DND-41 (cell line): Measurements from ENCODE around the gene LRRC14B.

Experiments
- ATAC-seq: fragments of 200-7000 bp; cut with Tn5 transposase; 3 replicates; pipeline ENCODE4 v1.9.1; 2021; ENCODE audit warnings: low read depth; ENCODE audit not compliant: insufficient read depth
- DNase-seq: peaks from one replicate; pipeline ENCODE4 v3.0.0-alpha.2; 2020
- H2AFZ ChIP-seq: 2 replicates; pipeline ENCODE4 v1.6.0; 2012; ENCODE audit warnings: low read depth, low read length
- H3K27ac ChIP-seq: 2 replicates; pipeline ENCODE4 v1.5.1; 2012; ENCODE audit warnings: low read length, inconsistent platforms
- H3K27me3 ChIP-seq: fragments of 200-600 bp; sonication (generic); 2 replicates; pipeline ENCODE4 v1.6.0; 2012; ENCODE audit warnings: low read length, mild to moderate bottlenecking, inconsistent platforms; ENCODE audit not compliant: insufficient read depth, poor library complexity
- H3K36me3 ChIP-seq: 2 replicates; pipeline ENCODE4 v1.5.1; 2012; ENCODE audit warnings: low read length, inconsistent platforms; ENCODE audit not compliant: insufficient read depth
- H3K4me1 ChIP-seq: 2 replicates; pipeline ENCODE4 v1.5.1; 2012; ENCODE audit warnings: mild to moderate bottlenecking, low read length; ENCODE audit not compliant: insufficient read depth
- H3K4me2 ChIP-seq: 2 replicates; pipeline ENCODE4 v1.6.0; 2012; ENCODE audit warnings: mild to moderate bottlenecking, moderate library complexity, low read length, inconsistent platforms; ENCODE audit not compliant: insufficient read depth
- H3K4me3 ChIP-seq, 2 experiments: fragments of 200-600 bp in 1 of 2; shearing (Covaris generic) in 1 of 2; 2 replicates each; pipeline ENCODE4 v1.5.1; 2012 to 2016; ENCODE audit warnings: inconsistent platforms in 2 of 2, low read length in 2 of 2, mild to moderate bottlenecking in 2 of 2, low read depth in 1 of 2, moderate library complexity in 1 of 2
- H3K79me2 ChIP-seq: 2 replicates; pipeline ENCODE4 v1.6.0; 2012; ENCODE audit warnings: low read length, inconsistent platforms; ENCODE audit not compliant: insufficient read depth
- H3K9ac ChIP-seq: 2 replicates; pipeline ENCODE4 v1.6.0; 2012; ENCODE audit warnings: low read depth, mild to moderate bottlenecking, inconsistent platforms, low read length, moderate library complexity
- H3K9me3 ChIP-seq: 2 replicates; pipeline ENCODE4 v1.5.1; 2012; ENCODE audit warnings: low read length, moderate library complexity, mild to moderate bottlenecking, inconsistent platforms; ENCODE audit not compliant: insufficient read depth, severe bottlenecking
- H4K20me1 ChIP-seq: 2 replicates; pipeline ENCODE4 v1.6.0; 2012; ENCODE audit warnings: low read length; ENCODE audit not compliant: insufficient read depth
- EZH2 ChIP-seq: IDR thresholded peaks from 3 replicates; pipeline ENCODE4 v1.6.1; 2012; ENCODE audit warnings: borderline replicate concordance, low read depth, mild to moderate bottlenecking, moderate library complexity, low read length, inconsistent platforms; ENCODE audit not compliant: severe bottlenecking
- TF ChIP-seq, protein P1 (sequence below): IDR thresholded peaks from 2 replicates; pipeline ENCODE4 v1.5.1; 2012; ENCODE audit warnings: borderline replicate concordance, low read length, moderate library complexity, mild to moderate bottlenecking; ENCODE audit not compliant: poor library complexity, severe bottlenecking; ENCODE audit errors: extremely low read depth

Gene LRRC14B

DNA sequence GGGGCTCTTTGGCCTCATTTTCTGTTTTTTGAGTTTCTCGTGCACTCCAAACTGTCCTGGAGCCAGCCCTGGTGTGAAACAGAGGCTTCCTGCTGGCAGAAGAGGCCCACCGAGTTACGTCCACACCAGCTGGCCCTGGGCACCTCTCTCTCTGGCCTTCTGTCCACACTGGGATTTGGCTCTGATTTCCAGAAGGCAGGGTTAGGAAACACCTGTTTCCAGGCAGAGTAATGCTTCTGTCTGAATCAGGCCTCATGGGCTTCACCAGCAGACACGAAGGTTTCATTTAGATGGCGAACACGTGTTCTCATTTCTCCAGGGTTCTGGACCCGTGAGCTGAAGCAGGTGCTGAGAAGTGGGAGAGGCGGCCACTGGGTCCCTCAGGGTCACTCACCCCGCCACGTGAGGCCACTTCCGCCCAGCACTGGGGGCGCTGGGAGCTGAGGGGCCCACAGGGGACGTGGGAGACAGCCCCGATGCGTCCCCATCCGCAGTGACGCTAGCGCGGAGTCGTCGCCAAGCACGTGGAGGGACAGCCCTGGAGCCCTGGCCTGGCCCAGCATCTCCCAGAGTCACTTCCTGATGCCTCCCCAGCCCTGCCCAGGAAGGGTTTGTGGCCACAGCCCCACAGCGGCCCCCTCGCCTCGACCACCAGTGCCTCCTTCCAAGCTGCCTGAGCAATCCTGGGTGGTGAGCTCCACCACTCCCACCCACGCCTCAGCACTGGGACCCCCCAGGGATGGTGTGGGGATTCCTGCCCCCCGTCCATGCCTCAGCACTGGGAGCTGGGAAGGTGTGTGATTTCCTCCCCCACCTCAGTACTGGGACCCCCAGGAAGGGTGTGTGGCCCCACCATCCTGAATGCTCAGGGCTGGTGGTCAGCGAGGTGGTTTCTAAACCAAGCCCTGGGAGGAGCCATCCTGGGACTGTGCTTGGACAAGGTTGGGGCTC lies 4.9 kb upstream of the LRRC14B start:
- DNase-seq (no peak), ATAC-seq (no peak)
- Histone ChIP-seq H3K36me3 (no peaks in the 10 kb centered on the region), H3K4me3 (no peak overlapping the region), H3K9ac (no peak overlapping the region), H4K20me1 (0 out of 2 replicates have a peak, but pooled peaks cover 3% of the 10 kb centered on the region), H3K27me3 (no peaks in the 10 kb centered on the region), H2AFZ (no peak overlapping the region), H3K4me2 (no peak overlapping the region), H3K27ac (no peak overlapping the region), H3K79me2 (no peaks in the 10 kb centered on the region), H3K4me1 (peaks cover 9% of the 10 kb centered on the region), H3K9me3 (no peaks in the 10 kb centered on the region)
- no peak for TF ChIP-seq EZH2
- TF ChIP-seq, protein P1, sequence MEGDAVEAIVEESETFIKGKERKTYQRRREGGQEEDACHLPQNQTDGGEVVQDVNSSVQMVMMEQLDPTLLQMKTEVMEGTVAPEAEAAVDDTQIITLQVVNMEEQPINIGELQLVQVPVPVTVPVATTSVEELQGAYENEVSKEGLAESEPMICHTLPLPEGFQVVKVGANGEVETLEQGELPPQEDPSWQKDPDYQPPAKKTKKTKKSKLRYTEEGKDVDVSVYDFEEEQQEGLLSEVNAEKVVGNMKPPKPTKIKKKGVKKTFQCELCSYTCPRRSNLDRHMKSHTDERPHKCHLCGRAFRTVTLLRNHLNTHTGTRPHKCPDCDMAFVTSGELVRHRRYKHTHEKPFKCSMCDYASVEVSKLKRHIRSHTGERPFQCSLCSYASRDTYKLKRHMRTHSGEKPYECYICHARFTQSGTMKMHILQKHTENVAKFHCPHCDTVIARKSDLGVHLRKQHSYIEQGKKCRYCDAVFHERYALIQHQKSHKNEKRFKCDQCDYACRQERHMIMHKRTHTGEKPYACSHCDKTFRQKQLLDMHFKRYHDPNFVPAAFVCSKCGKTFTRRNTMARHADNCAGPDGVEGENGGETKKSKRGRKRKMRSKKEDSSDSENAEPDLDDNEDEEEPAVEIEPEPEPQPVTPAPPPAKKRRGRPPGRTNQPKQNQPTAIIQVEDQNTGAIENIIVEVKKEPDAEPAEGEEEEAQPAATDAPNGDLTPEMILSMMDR, result no peak

DNA sequence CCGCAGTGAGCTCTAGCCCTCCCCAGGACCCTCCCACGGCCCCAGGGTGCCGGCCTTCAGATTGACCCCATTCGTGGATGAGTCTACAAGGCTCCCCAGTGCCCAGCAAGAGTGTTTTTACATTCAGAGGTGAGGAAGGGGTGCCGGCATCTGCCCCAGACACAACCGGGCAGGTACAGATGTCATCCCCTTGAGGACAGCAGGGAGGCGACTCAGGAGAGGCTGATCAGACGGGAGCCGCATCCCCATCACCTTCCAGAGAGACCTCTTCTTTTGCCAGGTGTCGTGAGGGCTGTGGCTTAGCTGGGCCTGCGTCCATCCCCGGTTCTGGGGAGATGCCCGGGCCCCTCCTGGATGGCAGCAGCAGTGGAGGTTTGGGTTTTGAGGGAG lies 4.3 kb upstream of the LRRC14B start:
- Histone ChIP-seq H3K4me3 (no peak overlapping the region), H3K4me1 (peaks cover 9% of the 10 kb centered on the region), H3K36me3 (no peaks in the 10 kb centered on the region), H3K9me3 (no peaks in the 10 kb centered on the region), H2AFZ (no peak overlapping the region), H4K20me1 (0 out of 2 replicates have a peak, but pooled peaks cover 3% of the 10 kb centered on the region), H3K27ac (no peak overlapping the region), H3K4me2 (no peak overlapping the region), H3K27me3 (no peaks in the 10 kb centered on the region), H3K79me2 (no peaks in the 10 kb centered on the region), H3K9ac (no peak overlapping the region)
- DNase-seq (no peak), ATAC-seq (no peak)
- TF ChIP-seq EZH2, result no peak

DNA sequence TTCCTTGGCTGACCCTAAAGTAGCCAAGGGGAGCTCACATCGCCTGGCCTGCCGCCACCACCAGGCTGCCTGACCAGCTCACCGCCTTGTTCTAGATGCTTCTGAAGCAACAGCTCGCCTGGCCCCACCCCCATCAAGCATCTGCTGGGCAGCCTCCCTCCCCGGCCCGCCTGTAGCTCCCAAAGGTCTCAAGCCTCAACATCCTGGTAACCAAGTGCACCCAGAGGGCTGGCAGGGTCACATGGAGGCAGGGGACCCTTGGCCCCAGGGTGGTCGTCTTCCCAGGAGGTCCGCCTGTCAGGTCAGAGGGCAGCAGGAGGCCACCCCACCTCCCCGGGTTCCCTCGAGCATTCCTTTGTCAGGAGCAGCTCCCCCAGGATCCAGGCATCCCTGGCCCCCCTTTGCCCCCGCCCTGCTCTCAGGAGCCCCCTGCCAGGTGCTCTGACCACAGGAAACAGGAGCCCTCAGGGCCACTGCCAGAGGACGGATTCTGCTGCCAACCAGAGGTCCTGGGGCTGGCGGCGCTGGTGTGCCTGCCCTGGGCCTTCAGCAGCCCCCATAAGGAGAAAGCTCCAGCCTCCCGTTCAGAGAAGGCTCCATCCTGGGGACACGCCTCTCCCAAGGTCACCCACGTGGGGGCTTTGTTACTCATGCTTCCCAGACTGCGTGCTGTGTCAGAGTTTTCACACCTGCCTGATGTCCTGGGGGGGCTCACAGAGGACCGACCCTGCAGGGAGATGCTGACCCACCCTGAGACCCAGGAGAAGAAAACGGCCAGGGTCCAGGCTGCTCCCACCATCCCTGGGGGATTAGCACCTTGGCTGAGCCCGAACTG lies 3.5 kb upstream of the LRRC14B start:
- H3K4me3 ChIP-seq, result no peak overlapping the region
- no peaks in the 10 kb centered on the region for H3K79me2 ChIP-seq
- H4K20me1 ChIP-seq, result 0 out of 2 replicates have a peak, but pooled peaks cover 3% of the 10 kb centered on the region
- no peak overlapping the region for H3K27ac ChIP-seq
- peak overlapping the region; percentile 54; the same call in 1 of the 2 replicates for H3K4me2 ChIP-seq
- ATAC-seq, result no peak
- no peaks in the 10 kb centered on the region for H3K36me3 ChIP-seq
- no peak for DNase-seq
- no peak for TF ChIP-seq EZH2
- no peak overlapping the region for H3K9ac ChIP-seq
- no peaks in the 10 kb centered on the region for H3K9me3 ChIP-seq
- no peaks in the 10 kb centered on the region for H3K27me3 ChIP-seq
- peak overlapping the region; percentile 15; the same call in 1 of the 2 replicates for H2AFZ ChIP-seq
- peaks cover 9% of the 10 kb centered on the region for H3K4me1 ChIP-seq

DNA sequence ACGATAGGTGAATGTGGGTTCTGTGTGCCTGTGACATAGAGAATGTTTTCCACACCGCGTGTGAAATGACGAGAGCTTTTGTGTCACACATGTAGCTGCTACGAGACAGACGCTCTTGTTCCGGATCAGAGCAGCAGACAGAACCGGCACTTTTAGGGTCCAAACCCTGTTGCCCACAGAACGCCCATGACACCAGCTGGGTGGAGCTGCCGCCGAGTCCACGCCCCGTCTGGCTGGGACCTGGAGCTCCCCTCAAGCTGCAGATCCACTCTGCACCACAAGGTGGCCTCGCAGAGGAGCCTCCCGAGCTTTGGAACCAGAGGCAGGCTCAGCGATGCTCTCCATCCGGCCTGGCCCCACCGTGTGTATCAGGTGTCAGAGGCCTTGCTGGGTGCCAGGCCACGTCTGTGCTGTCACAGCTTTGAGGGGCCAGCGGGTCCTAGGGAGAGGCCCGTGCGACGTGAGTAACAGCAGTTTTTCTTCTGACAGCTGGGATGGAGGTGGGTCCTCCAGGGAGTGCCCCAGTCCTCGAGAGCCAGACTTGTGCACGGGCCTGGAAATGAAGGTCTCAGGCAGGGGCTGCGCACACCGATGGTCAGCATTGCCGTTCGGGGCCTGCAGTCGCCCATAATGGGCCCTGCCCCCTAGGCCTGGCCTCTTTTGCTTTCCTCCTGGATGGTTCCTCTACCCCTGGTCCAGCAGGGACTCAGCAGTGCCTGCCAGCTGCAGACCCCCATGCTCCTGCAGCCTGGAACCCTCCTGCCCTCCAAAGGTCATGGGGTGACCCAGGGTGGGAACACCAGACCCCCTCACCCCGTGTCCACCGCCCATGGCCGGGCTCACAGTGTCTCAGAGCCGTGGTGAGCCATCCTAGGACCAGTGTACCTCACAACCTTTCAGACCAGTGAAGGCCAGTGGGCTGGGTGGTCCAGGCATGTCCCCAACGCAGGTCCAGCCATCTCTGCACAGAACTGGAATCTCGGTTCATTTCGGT lies 2.5 kb upstream of the LRRC14B start:
- Histone ChIP-seq H3K9ac (no peak overlapping the region), H3K27me3 (no peaks in the 10 kb centered on the region), H3K36me3 (no peaks in the 10 kb centered on the region), H2AFZ (peak overlapping the region; percentile 23), H3K4me2 (peak overlapping the region; percentile 54), H3K79me2 (no peaks in the 10 kb centered on the region), H3K4me3 (no peak overlapping the region), H3K4me1 (peaks cover 9% of the 10 kb centered on the region), H3K27ac (no peak overlapping the region), H4K20me1 (0 out of 2 replicates have a peak, but pooled peaks cover 3% of the 10 kb centered on the region), H3K9me3 (no peaks in the 10 kb centered on the region)
- ATAC-seq (peak; percentile 98), DNase-seq (peak; percentile 88)
- TF ChIP-seq, protein P1, result peak; percentile 96
- no peak for TF ChIP-seq EZH2
